Measurements from ENCODE around the gene FOXQ1. TPM values are rescaled to one million over a fixed set of nuclear protein-coding genes. Genes with fewer than 3 reads are reported as not detected.
A peak's percentile ranks its signal among the peaks of the same experiment; 100 is the strongest.

FOXQ1 gene
- total and polyA plus RNA-seq, 2 of the 13 experiments (the other 11 are each of a cell fraction or from before 2014, with no cell fraction given): 35.2 to 39.8 TPM

- no peak for TF ChIP-seq ZNF382 (CRISPR knock-in tag; IDR thresholded peaks at IDR 0.05; ENCODE audit: borderline replicate concordance)
- no peak for TF ChIP-seq IKZF4 (CRISPR knock-in tag; IDR thresholded peaks at IDR 0.05; ENCODE audit: borderline replicate concordance, low read depth, not compliant biosample characterization)
- no peak; the same call in 1 of the 2 replicates for TF ChIP-seq ZMAT3 (CRISPR knock-in tag; conservative IDR thresholded peaks at IDR 0.05)
- TF ChIP-seq, protein P1, sequence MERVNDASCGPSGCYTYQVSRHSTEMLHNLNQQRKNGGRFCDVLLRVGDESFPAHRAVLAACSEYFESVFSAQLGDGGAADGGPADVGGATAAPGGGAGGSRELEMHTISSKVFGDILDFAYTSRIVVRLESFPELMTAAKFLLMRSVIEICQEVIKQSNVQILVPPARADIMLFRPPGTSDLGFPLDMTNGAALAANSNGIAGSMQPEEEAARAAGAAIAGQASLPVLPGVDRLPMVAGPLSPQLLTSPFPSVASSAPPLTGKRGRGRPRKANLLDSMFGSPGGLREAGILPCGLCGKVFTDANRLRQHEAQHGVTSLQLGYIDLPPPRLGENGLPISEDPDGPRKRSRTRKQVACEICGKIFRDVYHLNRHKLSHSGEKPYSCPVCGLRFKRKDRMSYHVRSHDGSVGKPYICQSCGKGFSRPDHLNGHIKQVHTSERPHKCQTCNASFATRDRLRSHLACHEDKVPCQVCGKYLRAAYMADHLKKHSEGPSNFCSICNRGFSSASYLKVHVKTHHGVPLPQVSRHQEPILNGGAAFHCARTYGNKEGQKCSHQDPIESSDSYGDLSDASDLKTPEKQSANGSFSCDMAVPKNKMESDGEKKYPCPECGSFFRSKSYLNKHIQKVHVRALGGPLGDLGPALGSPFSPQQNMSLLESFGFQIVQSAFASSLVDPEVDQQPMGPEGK (CRISPR knock-in tag; IDR thresholded peaks at IDR 0.05): peak; percentile 93
- 0 out of 2 replicates have a peak, but pooled peaks have one; percentile 37 for TF ChIP-seq ZNF709 (CRISPR knock-in tag; IDR thresholded peaks at IDR 0.05)
- TF ChIP-seq ZNF570 (CRISPR knock-in tag; IDR thresholded peaks at IDR 0.05; ENCODE audit: borderline replicate concordance): 0 out of 2 replicates have a peak, but pooled peaks have one; percentile 6
- TF ChIP-seq MTF2 (CRISPR knock-in tag; IDR thresholded peaks at IDR 0.05; ENCODE audit: borderline replicate concordance): no peak; the same call in 1 of the 2 replicates
- TF ChIP-seq SMC3 (IDR thresholded peaks at IDR 0.05; ENCODE audit: low read length): no peak
- TF ChIP-seq ESRRA (CRISPR knock-in tag; IDR thresholded peaks at IDR 0.05; ENCODE audit: low read depth): peak; percentile 69; the same call in 1 of the 2 replicates
- TF ChIP-seq ZFY (CRISPR knock-in tag; IDR thresholded peaks at IDR 0.05): no peak
- no peak for TF ChIP-seq ZNF589 (CRISPR knock-in tag; conservative IDR thresholded peaks at IDR 0.05)
- no peak for TF ChIP-seq MAFG (CRISPR knock-in tag; IDR thresholded peaks at IDR 0.05)
- TF ChIP-seq HHEX (CRISPR knock-in tag; IDR thresholded peaks at IDR 0.05): no peak
- no peak for TF ChIP-seq SALL2 (CRISPR knock-in tag; IDR thresholded peaks at IDR 0.05)
- no peak for TF ChIP-seq GABPA (IDR thresholded peaks at IDR 0.05; ENCODE audit: low read depth, low read length)
- TF ChIP-seq GABPA (CRISPR knock-in tag; IDR thresholded peaks at IDR 0.05; ENCODE audit: low read depth): peak; percentile 67
- no peak for TF ChIP-seq ZNF138 (CRISPR knock-in tag; IDR thresholded peaks at IDR 0.05; ENCODE audit: low read depth)
- TF ChIP-seq ADNP (CRISPR knock-in tag; IDR thresholded peaks at IDR 0.05): no peak
- peak; percentile 27 for TF ChIP-seq ZNF781 (CRISPR knock-in tag; IDR thresholded peaks at IDR 0.05; ENCODE audit: borderline replicate concordance, not compliant biosample characterization)
- peak; percentile 43 for TF ChIP-seq GATAD2A (CRISPR knock-in tag; IDR thresholded peaks at IDR 0.05)
- no peak; the same call in 1 of the 2 replicates for TF ChIP-seq ZNF34 (CRISPR knock-in tag; IDR thresholded peaks at IDR 0.05; ENCODE audit: borderline replicate concordance)
- TF ChIP-seq RELA (CRISPR knock-in tag; IDR thresholded peaks at IDR 0.05): no peak
- no peak for TF ChIP-seq ATRX (CRISPR knock-in tag; IDR thresholded peaks at IDR 0.05; ENCODE audit: borderline replicate concordance)
- TF ChIP-seq, protein P2, sequence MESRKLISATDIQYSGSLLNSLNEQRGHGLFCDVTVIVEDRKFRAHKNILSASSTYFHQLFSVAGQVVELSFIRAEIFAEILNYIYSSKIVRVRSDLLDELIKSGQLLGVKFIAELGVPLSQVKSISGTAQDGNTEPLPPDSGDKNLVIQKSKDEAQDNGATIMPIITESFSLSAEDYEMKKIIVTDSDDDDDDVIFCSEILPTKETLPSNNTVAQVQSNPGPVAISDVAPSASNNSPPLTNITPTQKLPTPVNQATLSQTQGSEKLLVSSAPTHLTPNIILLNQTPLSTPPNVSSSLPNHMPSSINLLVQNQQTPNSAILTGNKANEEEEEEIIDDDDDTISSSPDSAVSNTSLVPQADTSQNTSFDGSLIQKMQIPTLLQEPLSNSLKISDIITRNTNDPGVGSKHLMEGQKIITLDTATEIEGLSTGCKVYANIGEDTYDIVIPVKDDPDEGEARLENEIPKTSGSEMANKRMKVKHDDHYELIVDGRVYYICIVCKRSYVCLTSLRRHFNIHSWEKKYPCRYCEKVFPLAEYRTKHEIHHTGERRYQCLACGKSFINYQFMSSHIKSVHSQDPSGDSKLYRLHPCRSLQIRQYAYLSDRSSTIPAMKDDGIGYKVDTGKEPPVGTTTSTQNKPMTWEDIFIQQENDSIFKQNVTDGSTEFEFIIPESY (CRISPR knock-in tag; IDR thresholded peaks at IDR 0.05): no peak
- no peak for TF ChIP-seq SNAPC2 (CRISPR knock-in tag; IDR thresholded peaks at IDR 0.05)
- TF ChIP-seq RXRA (CRISPR knock-in tag; IDR thresholded peaks at IDR 0.05): no peak; the same call in 1 of the 2 replicates
- peak; percentile 98 for TF ChIP-seq SRSF1 (optimal IDR thresholded peaks at IDR 0.05; ENCODE audit: low read depth, low read length)
- TF ChIP-seq ZFYVE20 (CRISPR knock-in tag; IDR thresholded peaks at IDR 0.05; ENCODE audit: borderline replicate concordance, low read depth): no peak
- no peak for TF ChIP-seq SOX6 (IDR thresholded peaks at IDR 0.05)
- TF ChIP-seq SOX6 (CRISPR knock-in tag; IDR thresholded peaks at IDR 0.05): peak; percentile 60
Measured at GRCh38 chr6:1310628-1311399, 1.1 kb upstream of the FOXQ1 start (continued).
